SW480 (cell line): ENCODE measurements around the gene ARSK.

ENCODE experiments used
- DNase-seq: peaks from one replicate; pipeline ENCODE4 v3.0.0-alpha.2; 2016; ENCODE audit warnings: low spot score

Gene ARSK

GRCh38 chr5:95649274-95649673 lies 94.4 kb downstream of the ARSK start:
- DNase-seq: no peak

- DNase-seq: no peak
These were observed 95.1 kb downstream of the ARSK start for GRCh38 chr5:95649842-95650620.

- no peak for DNase-seq
These were observed 97.9 kb downstream of the ARSK start for GRCh38 chr5:95652849-95653248.

- DNase-seq: no peak
These were observed 99.3 kb downstream of the ARSK start for GRCh38 chr5:95654196-95654595.
